ENCODE measurements around the gene G6PD.

GRCh38 chrX:154535892-154536291 lies 10.8 kb downstream of the G6PD start:
- TF ChIP-seq, protein P1, sequence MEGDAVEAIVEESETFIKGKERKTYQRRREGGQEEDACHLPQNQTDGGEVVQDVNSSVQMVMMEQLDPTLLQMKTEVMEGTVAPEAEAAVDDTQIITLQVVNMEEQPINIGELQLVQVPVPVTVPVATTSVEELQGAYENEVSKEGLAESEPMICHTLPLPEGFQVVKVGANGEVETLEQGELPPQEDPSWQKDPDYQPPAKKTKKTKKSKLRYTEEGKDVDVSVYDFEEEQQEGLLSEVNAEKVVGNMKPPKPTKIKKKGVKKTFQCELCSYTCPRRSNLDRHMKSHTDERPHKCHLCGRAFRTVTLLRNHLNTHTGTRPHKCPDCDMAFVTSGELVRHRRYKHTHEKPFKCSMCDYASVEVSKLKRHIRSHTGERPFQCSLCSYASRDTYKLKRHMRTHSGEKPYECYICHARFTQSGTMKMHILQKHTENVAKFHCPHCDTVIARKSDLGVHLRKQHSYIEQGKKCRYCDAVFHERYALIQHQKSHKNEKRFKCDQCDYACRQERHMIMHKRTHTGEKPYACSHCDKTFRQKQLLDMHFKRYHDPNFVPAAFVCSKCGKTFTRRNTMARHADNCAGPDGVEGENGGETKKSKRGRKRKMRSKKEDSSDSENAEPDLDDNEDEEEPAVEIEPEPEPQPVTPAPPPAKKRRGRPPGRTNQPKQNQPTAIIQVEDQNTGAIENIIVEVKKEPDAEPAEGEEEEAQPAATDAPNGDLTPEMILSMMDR (IDR thresholded peaks at IDR 0.05; ENCODE audit: low read depth, low read length) = no peak
- TF ChIP-seq MYC (IDR thresholded peaks at IDR 0.05; ENCODE audit: low read depth, low read length) = no peak
